GM21360 (cell line): ENCODE data around the gene RAP1GDS1.
A peak's percentile ranks its signal among the peaks of the same experiment; 100 is the strongest.
"Not testable (repeated sequence)": the region's sequence is repeated elsewhere in the genome, so short reads cannot be mapped to it uniquely, and the experiment has no call there.

Source experiments
- ATAC-seq: cut with Tn5 transposase; IDR thresholded peaks from one replicate; pipeline ENCODE4 v1.9.1; 2021; ENCODE audit warnings: mild to moderate bottlenecking, moderate library complexity; ENCODE audit not compliant: unreplicated experiment

Gene RAP1GDS1

DNA sequence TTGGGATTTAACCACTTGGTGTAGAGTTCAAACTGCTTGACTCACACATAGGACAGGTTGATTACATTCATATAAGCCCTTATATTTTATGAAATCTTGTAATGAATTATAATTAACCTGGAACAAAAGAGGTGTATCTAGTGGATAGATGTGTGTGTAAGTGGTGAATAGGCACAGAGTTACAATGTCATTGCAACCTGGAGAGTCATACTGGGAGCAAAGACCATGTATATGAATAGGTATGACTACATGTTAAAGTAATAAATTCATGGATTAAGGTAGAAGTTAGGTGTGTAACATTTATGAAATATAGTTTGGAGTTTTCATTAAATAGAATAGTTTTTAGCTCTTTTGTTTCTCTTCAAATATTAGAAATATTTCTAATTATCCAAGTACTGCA, 26.1 kb downstream of the RAP1GDS1 start:
- ATAC-seq = no peak

GRCh38 chr4:98288671-98289070, 27.5 kb downstream of the RAP1GDS1 start:
- not testable (repeated sequence) for ATAC-seq

GRCh38 chr4:98289375-98289774, 28.2 kb downstream of the RAP1GDS1 start:
- peak; percentile 81 for ATAC-seq

- ATAC-seq = no peak
These were observed 29.3 kb downstream of the RAP1GDS1 start for GRCh38 chr4:98290511-98290910.

DNA sequence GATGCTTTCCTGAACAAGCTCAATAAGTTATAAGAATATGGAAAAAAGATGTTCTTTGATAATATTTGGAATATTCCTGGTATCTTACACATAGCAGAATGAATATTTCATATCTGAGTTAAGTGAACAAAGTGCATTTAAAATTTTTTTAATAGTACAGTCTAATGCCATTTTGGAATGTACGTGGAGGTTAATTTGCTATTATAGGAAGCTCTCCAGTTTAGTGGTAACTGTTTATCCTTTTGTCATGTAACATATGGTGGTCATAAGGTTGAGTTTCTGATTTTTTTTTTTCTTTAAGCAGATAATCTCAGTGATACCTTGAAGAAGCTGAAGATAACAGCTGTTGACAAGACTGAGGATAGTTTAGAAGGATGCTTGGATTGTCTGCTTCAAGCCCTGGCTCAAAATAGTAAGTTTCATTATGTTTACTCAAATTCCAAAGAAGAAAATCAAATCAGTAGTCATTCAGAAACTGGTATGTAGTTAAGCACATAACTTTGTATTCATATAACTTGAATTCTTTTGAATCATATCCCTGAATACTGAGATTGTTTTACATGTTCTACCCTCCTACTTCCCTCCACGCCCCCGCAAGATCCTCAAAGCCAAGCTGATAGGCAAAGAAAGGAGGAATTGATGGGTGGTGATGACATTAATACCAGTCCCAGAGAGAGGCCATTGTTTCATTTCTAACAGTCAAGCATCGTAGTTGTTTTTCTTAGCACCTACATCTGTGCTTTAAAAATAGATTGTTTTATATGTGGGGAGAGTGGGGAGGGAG, 32.1 kb downstream of the RAP1GDS1 start:
- no peak for ATAC-seq

DNA sequence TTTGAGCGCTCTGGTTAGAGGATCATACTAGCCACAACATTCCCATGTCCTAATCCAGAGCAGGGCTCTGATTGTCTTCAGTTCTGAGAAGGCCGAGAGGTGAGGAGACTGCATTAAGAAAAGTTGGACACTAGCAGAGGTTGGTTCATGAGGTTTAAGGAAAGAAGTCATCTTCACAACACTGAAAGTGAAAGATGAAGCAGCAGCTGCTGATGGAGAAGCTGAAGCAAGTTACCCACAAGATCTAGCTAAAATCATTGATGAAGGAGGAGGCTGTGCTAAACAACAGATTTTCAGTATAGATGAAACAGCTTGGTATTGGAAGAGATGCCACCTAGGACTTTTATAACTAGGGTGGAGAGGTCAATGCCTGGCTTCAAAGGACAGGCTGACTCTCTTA, 36.8 kb downstream of the RAP1GDS1 start:
- ATAC-seq = no peak

DNA sequence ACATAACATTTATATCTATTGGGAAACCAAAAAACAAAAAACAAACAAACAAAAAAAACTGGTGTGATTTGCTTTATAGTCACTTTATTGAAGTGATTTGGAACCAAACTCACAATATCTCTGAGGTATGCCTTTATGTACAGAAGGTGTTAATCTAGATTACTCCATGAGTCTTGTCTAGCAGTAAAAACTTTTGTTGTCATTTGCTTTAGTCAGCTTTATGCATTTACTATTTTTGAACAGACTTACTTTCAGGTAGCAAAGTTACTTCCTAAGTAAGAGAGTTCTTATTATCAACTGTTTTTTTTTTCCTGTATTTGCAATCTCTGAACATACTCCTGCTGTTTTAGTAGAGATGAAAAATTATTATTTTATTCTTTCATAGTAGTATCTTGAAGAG, 39.5 kb downstream of the RAP1GDS1 start:
- no peak for ATAC-seq

GRCh38 chr4:98305576-98305975, 44.4 kb downstream of the RAP1GDS1 start:
- ATAC-seq = no peak

DNA sequence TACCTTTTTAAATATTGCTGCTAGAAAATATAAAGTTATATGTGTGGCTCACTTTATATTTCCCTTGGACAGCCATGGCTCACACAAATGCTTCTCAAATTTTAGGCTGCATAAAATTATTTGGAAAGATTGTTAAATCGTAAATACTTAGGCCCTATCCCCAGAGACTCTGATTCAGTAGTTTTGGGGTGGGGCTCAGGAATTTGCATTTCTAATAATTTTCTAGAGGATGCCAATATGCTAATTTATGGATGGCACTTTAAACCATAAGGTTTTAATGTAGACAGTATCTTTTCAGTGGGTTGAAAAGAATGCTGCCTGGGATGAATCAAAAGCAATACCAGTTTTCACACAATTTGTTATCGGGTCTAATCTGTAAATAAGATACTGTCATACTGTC, 49.7 kb downstream of the RAP1GDS1 start:
- no peak for ATAC-seq

- no peak for ATAC-seq
These were observed 50.5 kb downstream of the RAP1GDS1 start for GRCh38 chr4:98311656-98312055.

DNA sequence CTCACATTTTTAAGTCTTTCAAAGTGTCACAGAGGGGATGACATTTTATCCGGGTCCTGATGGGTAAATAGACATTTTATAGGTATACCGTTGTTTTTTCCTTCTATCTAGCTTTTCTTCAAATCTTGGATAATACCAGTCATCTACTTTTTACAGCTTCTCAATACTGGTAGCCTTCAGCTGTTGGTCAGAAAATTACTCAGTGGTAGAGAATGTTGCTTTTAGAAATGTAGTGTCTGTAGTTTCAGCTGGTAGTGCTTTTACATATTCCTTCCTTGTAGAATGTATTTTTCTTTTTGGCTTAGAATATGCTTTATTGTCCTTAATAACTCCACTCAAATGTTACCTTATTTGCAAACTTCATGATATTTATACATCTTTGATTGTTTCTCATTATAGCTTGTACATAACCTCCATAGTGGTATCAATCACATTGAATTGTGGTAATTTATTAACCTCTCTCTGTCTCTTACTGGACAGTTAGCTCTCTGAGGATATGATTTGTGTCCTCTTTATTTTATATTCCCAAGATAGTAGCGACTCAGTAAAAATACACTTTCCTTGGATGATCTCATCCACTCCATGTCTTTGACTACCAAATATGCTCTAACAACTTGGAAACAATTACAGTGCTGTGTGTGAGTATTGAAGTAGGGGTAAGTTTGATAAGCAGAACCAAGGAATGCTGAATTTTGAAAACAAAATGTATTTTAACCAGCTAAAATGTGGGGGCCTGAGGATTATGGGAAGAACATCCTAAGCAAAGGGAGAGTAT, 53.8 kb downstream of the RAP1GDS1 start:
- no peak for ATAC-seq

GRCh38 chr4:98318521-98318920, 57.3 kb downstream of the RAP1GDS1 start:
- ATAC-seq = no peak

- ATAC-seq = no peak
These were observed 57.8 kb downstream of the RAP1GDS1 start for GRCh38 chr4:98319021-98319420.

DNA sequence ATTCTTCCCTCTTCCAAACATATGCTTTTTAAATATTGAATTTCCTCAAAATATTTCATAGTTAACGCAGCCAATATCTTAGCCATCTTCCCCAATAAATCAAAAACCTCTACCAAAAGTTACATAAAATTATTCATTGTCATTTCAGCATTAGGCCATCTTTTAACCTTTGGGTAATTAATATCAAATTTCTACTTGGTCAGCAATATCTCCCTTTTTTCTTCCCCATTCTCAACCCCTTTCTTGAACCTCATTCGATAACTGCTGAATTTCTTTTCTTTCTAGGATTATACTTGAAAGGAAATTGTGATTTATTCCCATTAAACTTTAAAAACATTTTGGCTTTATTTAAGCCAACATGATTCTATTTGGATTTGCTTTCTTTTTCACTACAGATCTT, 65.0 kb downstream of the RAP1GDS1 start:
- no peak for ATAC-seq

GRCh38 chr4:98327694-98328093, 66.5 kb downstream of the RAP1GDS1 start:
- ATAC-seq = no peak

GRCh38 chr4:98329879-98330640, 68.9 kb downstream of the RAP1GDS1 start:
- not testable (repeated sequence) for ATAC-seq

- ATAC-seq = no peak
These were observed 70.8 kb downstream of the RAP1GDS1 start for GRCh38 chr4:98332017-98332416.

DNA sequence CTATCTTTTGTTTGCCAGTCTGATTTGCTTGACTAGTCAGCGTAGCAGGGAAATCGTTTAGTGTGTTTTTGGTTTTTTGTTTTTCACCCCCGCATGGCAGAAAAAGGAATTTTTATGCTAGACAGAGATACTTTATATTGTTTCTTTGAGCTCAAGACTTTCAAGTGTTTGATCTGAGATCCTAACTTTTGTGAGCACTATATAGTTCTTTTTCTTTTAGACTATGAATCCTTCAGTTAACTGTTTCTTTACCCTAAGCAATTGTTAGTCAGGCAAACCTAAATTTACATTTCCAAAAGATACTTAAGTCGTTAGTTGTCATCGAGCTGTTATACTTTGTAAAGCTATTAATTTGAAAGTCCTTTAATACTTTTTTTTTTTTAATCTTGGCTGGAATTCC, 73.3 kb downstream of the RAP1GDS1 start:
- ATAC-seq = no peak

DNA sequence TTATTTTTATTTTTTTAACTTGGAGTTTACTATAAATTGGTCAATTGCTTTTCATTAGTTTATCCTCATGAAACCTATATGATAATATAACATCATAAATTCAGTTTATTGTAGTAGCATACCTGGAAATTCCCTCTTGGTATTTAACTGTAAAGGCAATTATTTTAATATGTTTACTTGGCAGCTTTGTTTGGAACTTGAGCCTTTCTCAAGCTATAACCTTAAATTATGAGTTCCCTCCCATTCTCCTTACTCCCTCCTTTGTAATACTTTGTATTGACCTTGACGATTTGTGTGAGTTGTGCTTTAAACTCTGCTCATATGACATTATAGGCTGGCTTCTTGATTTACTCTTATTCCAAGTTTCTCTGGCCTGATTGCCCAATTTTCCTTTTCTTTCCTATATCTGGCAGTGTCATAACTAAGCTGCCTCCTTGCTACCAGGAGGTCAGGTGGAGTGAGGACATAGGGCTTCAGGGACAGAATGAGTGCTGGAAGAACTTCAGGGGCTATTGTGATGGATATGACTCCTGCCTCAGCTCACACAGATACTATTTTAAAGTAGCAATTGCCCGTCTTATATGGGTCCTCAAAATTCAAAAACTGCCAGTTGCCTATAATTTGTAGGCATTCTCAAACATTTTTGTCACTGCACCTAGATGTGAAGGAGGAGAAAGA, 77.7 kb downstream of the RAP1GDS1 start:
- ATAC-seq = no peak

- ATAC-seq = no peak
These were observed 80.1 kb downstream of the RAP1GDS1 start for GRCh38 chr4:98341309-98341708.

- no peak for ATAC-seq
These were observed 82.4 kb downstream of the RAP1GDS1 start for GRCh38 chr4:98343626-98344025.
